K562 (cell line): ENCODE measurements around the gene OXLD1.

Experiments
- CHD2 ChIP-seq: IDR thresholded peaks from 2 replicates; pipeline ENCODE4 v1.6.1; 2011; ENCODE audit warnings: low read depth, low read length
- EZH2 ChIP-seq: IDR thresholded peaks from 2 replicates; pipeline ENCODE4 v1.6.1; 2012; ENCODE audit warnings: low read depth, mild to moderate bottlenecking, inconsistent platforms, low read length, borderline replicate concordance
- HBP1 ChIP-seq: fragments of 450-650 bp; formaldehyde crosslinking; IDR thresholded peaks from 2 replicates; pipeline ENCODE4 v1.4.0; 2022; ENCODE audit warnings: missing genetic modification characterization
- HINFP ChIP-seq: fragments of 450-650 bp; conservative IDR thresholded peaks from 2 replicates; pipeline ENCODE4 v1.6.1; 2016; ENCODE audit warnings: missing genetic modification characterization, low read depth, mild to moderate bottlenecking, control low read depth, missing compliant biosample characterization
- MGA ChIP-seq: fragments of 450-650 bp; IDR thresholded peaks from 2 replicates; pipeline ENCODE4 v1.6.1; 2016; ENCODE audit warnings: mild to moderate bottlenecking, moderate library complexity
- PKNOX1 ChIP-seq: fragments of 450-650 bp; IDR thresholded peaks from 2 replicates; pipeline ENCODE4 v1.6.1; 2016
- POLR3A ChIP-seq: IDR thresholded peaks from 2 replicates; pipeline ENCODE4 v1.6.1; 2011; ENCODE audit warnings: borderline replicate concordance, mild to moderate bottlenecking, moderate library complexity; ENCODE audit not compliant: insufficient read length, insufficient read depth; ENCODE audit errors: extremely low read depth
- THRA ChIP-seq: fragments of 450-650 bp; IDR thresholded peaks from 2 replicates; pipeline ENCODE4 v1.6.1; 2017; ENCODE audit warnings: mild to moderate bottlenecking, moderate library complexity
- XRCC5 ChIP-seq: fragments of 200-400 bp; formaldehyde crosslinking; IDR thresholded peaks from 2 replicates; pipeline ENCODE4 v1.6.1; 2017; ENCODE audit warnings: low read depth, mild to moderate bottlenecking, low read length
- ZFP36 ChIP-seq: fragments of 150-350 bp; IDR thresholded peaks from 2 replicates; pipeline ENCODE4 v1.6.1; 2018; ENCODE audit warnings: low read length, low read depth; ENCODE audit not compliant: partially characterized antibody
- ZNF24 ChIP-seq: fragments of 450-650 bp; IDR thresholded peaks from 2 replicates; pipeline ENCODE4 v1.6.1; 2016
- ZNF282 ChIP-seq: sonication (generic); formaldehyde crosslinking; IDR thresholded peaks from 2 replicates; pipeline ENCODE4 v1.8.1; 2023; ENCODE audit warnings: missing genetic modification reagents

GRCh38 chr17:81694810-81695209 is 28.4 kb upstream of the OXLD1 start:
- TF ChIP-seq THRA, result no peak
- TF ChIP-seq PKNOX1, result no peak
- TF ChIP-seq HBP1 (CRISPR knock-in tag), result no peak
- no peak for TF ChIP-seq MGA
- no peak for TF ChIP-seq HINFP (tag)
- TF ChIP-seq ZFP36, result no peak
- TF ChIP-seq EZH2, result no peak
- no peak for TF ChIP-seq POLR3A
- TF ChIP-seq XRCC5, result no peak
- TF ChIP-seq ZNF24, result no peak
- TF ChIP-seq CHD2, result no peak
- TF ChIP-seq ZNF282 (CRISPR knock-in tag), result no peak
